ENCODE measurements around the gene TBC1D14. TPM values are rescaled to one million over a fixed set of nuclear protein-coding genes. Genes with fewer than 3 reads are reported as not detected.

Gene TBC1D14
- total RNA-seq, 1 experiment from 2014 or later = 54.0 TPM

DNA sequence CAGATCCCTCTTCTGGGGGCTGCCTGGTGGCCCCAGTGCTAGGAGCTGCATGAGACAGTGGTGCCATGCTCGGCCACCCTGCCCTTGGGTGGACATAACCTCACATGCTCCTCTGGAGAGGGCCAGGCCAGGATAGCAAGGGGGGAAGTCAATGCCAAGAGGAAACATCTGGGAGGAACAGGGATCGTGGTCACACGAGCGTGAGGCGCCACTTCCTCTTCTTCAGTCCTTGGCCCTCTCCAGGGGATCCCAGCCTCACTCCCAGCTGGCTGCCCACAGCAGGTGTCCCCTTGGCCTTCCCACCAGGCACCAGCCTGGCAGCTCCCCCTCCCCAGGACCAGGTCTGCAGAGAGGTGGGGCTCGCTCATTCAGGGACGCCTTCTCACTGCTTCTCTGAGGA is 28.6 kb downstream of the TBC1D14 start:
- Mint-ChIP-seq H3K36me3 (ENCODE audit: insufficient read depth, unreplicated experiment) (peaks cover 44% of the 10 kb centered on the region), H3K27me3 (ENCODE audit: insufficient read depth, unreplicated experiment) (no peaks in the 10 kb centered on the region), H3K9me3 (ENCODE audit: unreplicated experiment) (no peaks in the 10 kb centered on the region), H3K27ac (ENCODE audit: unreplicated experiment) (peak overlapping the region; percentile 45), H3K4me1 (ENCODE audit: low read depth, unreplicated experiment) (peaks cover 38% of the 10 kb centered on the region), H3K4me3 (ENCODE audit: unreplicated experiment) (no peak overlapping the region)
- intact Hi-C loops (cut with micrococcal nuclease; ENCODE audit: unreplicated experiment) = no loop called here
- ChIA-PET POLR2A (no interaction called here), CTCF (no interaction called here)
- H3K36me3 ChIP-seq (ENCODE audit: control insufficient read depth, insufficient read depth, low read length) = no peaks in the 10 kb centered on the region; the same call in none of the 2 replicates
- H3K27me3 ChIP-seq (replicated peaks; ENCODE audit: control insufficient read depth, insufficient read depth, low read length) = no peaks in the 10 kb centered on the region
- no TSS peak for BruUV-seq (replicated peaks)
- no peak for DNase-seq
- no peaks in the 10 kb centered on the region for H3K9me3 ChIP-seq
- H3K4me1 ChIP-seq = peaks cover 48% of the 10 kb centered on the region
- H3K4me3 ChIP-seq (ENCODE audit: low read depth, low read length) = no peak overlapping the region
- TF ChIP-seq CTCF (IDR thresholded peaks at IDR 0.05; ENCODE audit: insufficient read depth in 1 of 2, low read depth in 1 of 2, low read length in 1 of 2, severe bottlenecking in 1 of 2, unreplicated experiment in 1 of 2) = no peak

DNA sequence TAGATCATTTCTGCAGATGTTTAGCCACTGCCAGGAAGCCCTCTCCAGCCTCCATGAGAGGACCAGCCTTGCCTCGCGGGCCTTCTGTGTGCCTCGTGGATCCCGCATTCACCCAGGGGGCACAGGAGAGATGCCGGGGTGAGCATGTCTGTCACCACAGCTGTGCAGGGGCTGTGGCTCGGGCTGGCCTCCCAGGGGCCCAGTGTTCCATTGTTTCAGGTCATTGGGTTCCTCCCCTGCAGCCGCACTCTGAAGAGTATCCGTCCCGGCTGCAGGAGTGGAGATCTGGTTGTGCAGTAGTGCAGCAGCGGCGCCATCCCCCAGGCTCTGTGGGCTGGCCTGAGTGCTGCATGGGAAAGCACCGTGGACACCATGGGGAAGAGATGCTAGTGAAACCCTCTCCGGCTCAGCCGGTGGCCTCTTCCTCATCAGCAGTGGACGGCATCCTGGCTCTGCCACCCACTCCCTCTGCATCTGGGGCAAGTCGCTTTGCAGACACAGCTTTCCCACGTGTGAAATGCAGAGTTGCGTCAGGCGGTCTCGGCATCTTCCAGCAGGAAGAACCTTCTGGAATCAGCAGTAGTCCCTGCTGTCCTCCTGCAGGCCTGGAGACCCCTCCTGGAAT is 29.1 kb downstream of the TBC1D14 start:
- no TSS peak for BruUV-seq (replicated peaks)

More for the DNA sequence above, 29.1 kb downstream of the TBC1D14 start:
- Histone ChIP-seq H3K4me1 (peaks cover 48% of the 10 kb centered on the region), H3K27me3 (replicated peaks; ENCODE audit: control insufficient read depth, insufficient read depth, low read length) (no peaks in the 10 kb centered on the region), H3K36me3 (ENCODE audit: control insufficient read depth, insufficient read depth, low read length) (no peaks in the 10 kb centered on the region; the same call in none of the 2 replicates), H3K9me3 (no peaks in the 10 kb centered on the region), H3K4me3 (ENCODE audit: low read depth, low read length) (no peak overlapping the region)
- Mint-ChIP-seq H3K27ac (ENCODE audit: unreplicated experiment) (no peak overlapping the region), H3K4me3 (ENCODE audit: unreplicated experiment) (no peak overlapping the region), H3K4me1 (ENCODE audit: low read depth, unreplicated experiment) (peaks cover 38% of the 10 kb centered on the region), H3K27me3 (ENCODE audit: insufficient read depth, unreplicated experiment) (no peaks in the 10 kb centered on the region), H3K9me3 (ENCODE audit: unreplicated experiment) (no peaks in the 10 kb centered on the region), H3K36me3 (ENCODE audit: insufficient read depth, unreplicated experiment) (peaks cover 39% of the 10 kb centered on the region)
- DNase-seq = no peak
- no peak for TF ChIP-seq CTCF (IDR thresholded peaks at IDR 0.05; ENCODE audit: insufficient read depth in 1 of 2, low read depth in 1 of 2, low read length in 1 of 2, severe bottlenecking in 1 of 2, unreplicated experiment in 1 of 2)
- CTCF ChIA-PET = no interaction called here
- intact Hi-C loops (cut with micrococcal nuclease; ENCODE audit: unreplicated experiment) = no loop called here
- POLR2A ChIA-PET = no interaction called here
